Stimulated activated CD8-positive, alpha-beta memory T cell treated with anti-CD3 and anti-CD28 coated beads, Interleukin-7, amount 100 ng/mL, for 1 hour (primary cell): ENCODE results near the gene RHOJ.
"Not testable (repeated sequence)": the region's sequence is repeated elsewhere in the genome, so short reads cannot be mapped to it uniquely, and the experiment has no call there.

Experiments
- DNase-seq, 2 donors: peaks; one replicate each; pipeline ENCODE4 v3.0.0-alpha.2; 2020; ENCODE audit warnings: low read depth in 2 of 2

Gene RHOJ

DNA sequence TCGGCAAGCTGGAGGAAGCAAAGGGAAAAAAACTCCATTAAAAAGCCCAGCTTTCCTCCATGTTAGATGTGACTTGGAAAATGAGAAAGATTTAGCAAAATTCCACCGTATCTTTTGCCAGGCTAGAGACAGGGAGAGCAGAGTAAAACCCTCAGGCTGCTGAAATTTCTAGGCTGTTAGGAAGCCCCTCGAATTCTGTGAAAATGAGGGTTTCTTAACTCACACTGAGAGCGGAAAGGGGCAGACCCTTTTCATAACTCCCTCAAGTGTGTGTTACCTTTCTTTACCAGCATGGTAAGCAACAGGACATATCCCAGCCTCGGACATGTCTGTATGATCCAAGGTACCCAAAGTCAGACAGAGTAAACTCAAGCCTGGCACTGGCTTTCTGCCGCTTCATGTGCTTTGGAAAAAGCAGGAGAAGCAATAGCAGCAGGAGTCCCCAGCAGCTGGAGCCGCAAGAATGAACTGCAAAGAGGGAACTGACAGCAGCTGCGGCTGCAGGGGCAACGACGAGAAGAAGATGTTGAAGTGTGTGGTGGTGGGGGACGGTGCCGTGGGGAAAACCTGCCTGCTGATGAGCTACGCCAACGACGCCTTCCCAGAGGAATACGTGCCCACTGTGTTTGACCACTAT, at the start of gene RHOJ:
Gene RHOJ, plus strand, starts transcription at position 37 of the 637 bp plus-strand sequence. Its CDS starts 427 bp downstream, at position 464.
- no peak for DNase-seq

DNA sequence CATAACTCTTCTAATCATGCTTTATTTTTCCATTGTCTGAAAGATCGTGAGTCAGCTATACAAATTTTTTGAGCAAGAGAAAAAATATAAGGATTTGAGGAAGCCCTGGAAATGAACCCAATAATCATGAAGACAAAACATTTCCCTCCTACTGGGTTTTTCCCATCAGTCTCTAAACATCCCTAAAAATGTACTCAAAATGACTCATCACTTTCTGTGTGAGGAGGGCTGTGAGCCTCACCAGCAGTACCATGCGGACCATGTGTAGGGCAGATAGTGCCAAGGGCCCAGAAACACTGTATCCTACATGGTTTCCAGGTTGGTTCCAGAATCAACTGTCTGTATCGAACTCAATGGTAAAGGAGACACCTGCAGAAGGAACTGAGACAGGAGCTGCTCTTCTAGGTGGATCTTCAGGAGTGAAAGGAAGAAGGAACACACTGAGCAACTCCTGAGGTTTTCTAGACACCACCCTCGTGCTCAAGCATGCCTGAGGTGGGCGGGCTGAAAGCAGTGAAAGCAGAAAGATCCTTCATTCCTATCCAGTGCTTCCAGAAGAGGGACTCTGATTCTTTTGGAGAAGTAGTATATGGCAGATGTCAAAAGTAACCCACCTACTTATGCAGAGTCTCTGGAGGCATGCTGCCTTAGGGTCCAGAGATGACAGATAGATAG, 48.6 kb upstream of the RHOJ start:
- no peak for DNase-seq

DNA sequence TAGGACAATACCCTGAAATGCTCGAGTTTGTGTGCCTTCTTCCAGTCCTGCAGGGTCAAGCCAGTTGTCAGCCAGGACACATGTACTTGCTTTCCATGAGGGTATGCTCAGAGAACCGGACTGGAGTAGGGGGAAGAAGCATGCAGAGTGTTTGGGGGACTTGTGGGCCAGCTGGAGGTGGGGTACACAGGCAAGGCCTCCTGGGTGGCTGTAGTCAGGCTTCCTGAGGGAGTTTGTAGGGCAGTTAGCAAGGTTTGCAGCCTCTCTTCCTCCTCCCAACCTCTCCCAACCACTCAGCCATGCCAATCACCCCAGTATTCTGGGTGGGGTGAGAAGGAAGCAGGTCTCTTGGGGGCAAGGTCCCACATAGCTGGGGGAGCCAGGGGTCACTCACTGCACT, 47.0 kb upstream of the RHOJ start:
- DNase-seq, result no peak

DNA sequence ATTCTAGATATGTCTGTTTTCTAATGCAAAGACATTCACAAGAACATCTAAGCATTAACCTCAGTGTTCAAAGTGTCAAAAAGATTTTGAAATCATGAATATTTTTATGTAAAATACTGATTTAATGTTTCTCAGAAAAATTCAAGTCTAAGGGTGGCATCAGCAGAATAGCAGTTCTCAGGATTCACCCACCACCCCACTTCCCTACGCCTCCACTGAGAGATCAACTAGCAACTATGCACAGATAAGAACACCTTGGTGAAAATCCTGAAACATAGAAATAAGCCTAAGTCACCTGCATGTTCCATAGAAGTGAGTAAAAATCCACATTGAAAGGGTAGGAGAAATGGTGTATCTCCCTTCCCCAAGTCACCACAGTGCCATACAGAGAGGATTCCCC, 40.9 kb upstream of the RHOJ start:
- DNase-seq, result no peak

DNA sequence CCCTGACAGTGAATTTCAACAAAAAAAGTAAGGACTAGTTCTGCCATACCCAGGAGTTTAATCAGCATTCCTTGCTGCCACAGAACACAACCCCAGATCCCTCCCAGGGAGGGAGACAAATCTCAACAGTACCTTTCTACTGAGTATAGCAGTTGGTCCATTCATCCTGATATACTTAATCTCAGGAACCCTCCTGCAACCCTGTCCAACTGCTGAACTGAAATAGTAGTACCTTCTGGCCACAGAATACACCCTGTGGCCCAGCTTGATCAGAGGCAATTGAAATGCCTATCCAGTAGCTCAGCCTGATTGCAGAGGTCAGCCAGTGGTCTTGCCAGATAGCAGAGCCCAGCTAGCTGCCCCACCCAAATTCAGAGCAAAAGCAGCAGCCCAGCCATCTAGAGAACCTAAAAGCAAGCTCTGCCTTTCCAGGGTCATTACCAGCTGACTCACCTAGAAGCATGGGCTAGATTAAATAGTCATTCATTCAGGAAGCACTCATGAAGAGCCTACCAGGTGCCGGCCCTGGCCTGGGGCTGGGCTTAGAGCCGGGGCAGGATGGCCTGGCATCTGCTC, 40.0 kb upstream of the RHOJ start:
- DNase-seq, result no peak

DNA sequence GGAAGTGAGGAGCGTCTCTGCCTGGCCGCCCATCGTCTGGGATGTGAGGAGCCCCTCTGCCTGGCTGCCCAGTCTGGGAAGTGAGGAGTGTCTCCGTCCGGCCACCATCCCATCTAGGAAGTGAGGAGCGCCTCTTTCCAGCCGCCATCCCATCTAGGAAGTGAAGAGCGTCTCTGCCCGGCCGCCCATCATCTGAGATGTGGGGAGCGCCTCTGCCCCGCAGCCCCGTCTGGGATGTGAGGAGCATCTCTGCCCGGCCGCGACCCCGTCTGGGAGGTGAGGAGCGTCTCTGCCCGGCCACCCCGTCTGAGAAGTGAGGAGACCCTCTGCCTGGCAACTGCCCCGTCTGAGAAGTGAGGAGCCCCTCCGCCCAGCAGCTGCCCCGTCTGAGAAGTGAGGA, 39.0 kb upstream of the RHOJ start:
- not testable (repeated sequence) for DNase-seq

DNA sequence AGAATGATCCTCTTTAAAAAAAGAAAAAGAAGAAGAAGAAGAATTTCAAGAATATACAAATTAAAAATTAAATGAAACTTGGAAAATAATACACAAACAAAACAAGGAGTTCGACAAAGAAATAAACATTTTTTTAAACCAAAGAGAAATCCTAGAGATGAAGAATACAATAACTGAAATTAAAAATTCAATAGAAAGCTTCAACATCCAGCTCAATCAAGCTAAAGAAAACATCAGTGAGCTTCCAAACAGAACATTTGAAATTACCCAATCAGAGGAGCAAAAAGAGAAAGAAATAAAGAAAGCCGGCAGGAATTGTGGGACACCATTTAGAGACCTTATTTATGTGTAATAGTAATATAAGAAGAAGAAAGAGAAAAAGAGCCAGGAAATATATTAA, 37.2 kb upstream of the RHOJ start:
- no peak for DNase-seq

DNA sequence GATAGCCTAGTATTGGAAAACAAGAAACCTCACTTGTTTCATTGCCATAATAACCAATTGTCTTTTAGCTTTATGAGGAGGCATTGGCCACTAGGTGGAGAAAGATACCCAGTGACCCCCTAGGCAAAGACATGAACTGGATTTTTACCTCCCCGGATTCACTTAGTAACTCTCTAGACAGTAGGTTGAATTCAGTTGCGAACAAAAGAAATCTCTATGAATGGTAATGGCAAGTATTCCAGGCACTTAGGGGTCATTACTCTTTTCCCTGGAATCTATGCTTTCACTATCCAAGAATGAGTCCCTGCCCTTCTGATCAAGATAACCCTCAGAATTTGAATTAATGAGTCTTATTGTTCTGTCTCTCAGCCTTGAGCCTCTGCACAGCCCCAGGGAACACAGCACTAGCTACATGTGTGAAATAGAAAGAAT, 29.5 kb upstream of the RHOJ start:
- DNase-seq, result no peak

DNA sequence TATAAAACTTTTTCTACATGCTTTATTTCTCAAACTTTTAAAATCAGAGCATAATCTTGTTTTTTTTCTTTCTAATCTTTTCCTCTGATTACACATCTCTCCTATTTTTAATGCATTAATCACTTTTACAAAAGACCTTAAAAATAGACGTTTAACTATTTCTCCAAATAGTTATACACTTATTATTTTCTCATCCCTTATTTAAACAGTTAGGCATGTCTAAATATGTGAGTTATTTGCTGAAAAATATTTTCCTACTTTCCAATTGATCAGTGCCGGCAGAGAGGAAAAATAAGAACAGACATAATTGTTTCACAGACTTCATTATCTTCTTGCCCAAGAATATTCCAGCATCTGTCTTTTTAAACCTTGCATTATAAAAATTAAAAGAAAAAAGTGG, 28.7 kb upstream of the RHOJ start:
- DNase-seq, result no peak

DNA sequence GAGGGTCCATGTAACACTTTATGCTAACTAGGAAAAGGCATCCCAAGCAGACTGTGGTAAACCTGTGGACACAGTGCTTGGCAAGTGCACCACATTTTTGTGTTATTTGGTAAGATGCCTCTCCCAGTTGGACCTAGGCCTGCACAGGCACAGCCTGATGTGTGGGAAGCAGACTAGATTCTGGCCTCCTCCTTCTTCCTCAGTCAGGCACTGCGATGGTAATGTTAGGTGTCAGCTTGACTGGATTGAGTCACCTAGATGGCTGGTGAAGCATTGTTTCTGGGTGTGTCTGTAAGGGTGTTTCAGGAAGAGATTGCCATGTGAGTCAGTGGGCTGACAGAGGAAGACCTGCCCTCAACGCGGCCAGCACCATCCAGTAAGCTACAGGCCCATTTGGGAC, 25.3 kb upstream of the RHOJ start:
- no peak for DNase-seq

DNA sequence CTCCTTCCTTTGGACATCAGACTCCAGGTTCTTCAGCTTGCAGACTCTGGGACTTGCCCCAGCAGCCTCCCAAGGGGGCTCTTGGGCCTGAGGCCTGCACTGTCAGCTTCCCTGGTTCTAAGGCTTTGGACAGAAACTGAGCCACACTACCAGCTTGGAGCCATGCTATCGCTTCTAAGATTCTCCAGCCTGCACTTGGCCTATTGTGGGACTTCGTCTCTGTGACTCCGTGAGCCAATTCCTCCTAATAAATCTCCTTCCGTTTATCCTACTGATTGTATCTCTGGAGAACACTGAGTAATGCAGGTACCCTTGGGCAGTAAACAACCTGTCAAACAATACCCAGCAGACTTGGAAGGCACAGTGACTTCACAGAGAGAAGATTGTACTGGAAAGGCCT, 24.9 kb upstream of the RHOJ start:
- no peak for DNase-seq

DNA sequence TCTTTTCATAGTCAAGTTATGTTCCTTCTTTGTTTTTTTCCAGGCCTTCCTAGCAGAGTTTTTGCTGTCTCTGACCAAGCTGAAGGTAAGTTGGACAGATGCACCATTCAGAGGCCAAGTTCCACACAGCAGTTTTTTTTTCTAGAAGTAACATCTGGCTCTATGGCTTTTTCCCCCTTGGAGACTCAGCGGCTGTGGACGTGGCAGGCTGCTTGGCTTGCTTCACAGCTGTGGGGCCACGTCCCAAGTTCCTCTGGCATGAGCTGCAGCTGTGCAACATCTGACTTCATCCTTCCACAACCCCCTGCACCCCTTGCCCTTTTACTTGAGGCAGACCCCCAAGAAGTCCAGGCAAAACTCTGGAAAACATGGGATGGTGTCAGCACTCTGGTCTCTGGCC, 24.2 kb upstream of the RHOJ start:
- DNase-seq, result no peak

DNA sequence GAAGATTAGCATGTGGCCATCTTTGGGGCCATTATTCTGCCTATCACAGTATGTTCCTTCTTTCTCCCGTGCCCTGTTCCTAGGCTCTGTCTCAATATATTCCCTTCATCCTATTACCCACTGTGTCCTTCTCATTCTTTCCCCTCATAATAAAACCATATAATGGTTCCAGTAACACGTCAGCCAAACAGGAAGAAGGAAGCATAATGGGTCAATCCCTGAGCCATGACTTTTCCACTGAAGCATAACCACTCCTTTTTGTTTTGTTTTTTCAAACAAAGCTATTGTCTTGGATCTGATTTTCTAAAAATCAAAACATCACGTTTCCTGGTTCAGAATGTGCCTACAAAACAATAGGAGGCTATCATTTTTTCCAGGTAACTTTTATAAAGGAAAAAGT, 21.3 kb upstream of the RHOJ start:
- DNase-seq, result no peak

DNA sequence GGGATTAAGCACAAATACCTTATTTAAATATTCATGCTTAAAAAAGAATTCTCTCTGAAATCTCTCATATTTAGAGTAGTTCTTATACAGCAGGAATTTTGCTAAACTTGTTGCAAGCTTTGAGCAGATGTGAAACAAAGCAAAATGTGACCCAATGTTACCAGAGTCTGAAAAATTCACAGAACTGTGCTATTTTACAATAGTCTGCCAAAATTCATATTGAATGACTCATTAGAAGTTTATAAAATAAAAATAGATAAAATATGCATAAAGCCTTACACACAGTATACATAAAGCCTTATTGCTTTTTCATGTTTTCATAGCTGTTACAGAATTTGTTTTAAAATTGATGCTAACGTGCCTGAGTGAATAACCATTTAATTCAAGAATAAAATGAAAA, 17.8 kb upstream of the RHOJ start:
- no peak for DNase-seq

DNA sequence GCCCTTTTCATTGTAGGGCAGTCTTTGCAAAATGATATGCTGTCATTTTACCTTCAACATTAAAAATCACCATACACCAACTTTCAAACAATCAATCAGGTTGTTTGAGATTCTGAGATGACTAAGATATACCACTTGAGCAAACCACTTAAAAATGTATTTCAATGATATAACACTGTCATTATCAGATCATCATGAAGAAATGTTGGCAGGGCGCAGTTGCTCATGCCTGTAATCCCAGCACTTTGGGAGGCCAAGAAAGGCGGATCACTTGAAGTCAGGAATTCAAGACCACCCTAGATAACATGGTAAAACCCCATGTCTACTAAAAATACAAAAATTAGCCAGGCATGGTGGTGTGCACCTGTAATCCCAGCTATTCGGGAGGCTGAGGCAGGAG, 13.0 kb upstream of the RHOJ start:
- no peak for DNase-seq

DNA sequence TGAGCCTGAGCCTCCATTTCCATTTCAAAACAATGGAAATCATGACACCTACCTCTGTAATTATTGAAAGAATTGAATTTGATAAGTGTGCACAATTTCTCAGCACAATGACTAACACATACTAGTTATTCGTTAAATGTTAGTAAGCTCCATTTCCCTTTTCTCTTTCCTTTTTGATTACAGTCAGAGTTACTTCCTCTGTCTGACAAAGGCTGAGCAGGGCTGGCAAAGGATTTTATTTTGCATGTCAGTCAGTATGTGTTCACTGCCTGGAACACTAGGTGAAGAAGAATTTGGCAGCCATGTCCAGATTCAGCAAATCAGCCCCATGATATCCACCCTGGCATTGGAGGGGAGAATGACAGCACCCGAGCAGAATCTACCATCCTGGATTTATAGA, 12.2 kb upstream of the RHOJ start:
- DNase-seq, result no peak

DNA sequence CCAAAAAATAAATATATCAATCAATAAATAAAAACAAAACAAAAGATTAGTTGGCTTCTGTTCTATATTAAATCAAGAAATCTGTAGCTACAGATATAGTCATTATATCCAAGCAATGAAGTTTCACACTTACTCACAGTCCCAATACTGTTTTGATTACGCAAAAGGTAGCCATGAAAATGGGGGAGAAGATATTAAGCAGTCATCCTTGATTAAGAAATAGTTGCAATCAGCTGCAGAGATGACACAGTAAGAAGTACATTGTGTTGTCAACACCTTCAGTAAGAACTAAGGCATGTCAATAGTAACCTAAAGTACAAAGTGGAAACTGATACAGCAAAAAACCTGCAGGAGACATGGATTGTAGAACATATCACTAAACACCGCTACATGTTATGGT, 11.0 kb upstream of the RHOJ start:
- no peak for DNase-seq

DNA sequence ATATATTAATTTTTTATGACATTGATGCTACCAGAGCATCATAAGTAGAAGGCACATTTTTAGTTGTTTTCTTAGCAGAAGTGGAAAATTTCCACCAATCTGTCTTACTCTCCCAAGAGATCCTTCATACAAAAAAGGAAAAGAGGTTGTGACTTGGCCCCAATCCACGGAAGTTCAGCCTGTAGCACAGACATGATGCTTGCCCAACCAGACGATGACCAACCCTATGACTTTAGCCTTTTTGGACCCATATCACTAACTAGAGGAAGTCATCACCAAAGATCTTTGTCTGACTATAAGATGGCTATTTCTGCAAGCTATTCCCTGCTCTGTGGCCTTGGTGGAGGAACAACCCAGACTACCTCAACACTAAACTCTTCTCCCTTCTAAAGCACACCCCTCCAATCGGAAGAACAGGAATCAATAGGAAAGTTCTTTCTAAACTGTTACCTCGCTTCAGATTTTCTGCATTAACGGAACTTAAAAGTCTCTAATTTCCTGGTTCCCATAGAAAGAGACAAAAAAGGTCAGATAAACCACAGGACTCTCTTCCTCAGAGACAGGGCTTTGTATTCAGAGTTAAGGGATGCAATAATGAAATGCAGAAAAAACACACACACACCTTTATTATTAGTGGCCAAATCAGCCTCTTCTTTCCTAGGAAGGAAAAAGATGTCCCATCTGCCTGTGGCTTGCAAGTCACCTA, 4.1 kb upstream of the RHOJ start:
- DNase-seq, result no peak

DNA sequence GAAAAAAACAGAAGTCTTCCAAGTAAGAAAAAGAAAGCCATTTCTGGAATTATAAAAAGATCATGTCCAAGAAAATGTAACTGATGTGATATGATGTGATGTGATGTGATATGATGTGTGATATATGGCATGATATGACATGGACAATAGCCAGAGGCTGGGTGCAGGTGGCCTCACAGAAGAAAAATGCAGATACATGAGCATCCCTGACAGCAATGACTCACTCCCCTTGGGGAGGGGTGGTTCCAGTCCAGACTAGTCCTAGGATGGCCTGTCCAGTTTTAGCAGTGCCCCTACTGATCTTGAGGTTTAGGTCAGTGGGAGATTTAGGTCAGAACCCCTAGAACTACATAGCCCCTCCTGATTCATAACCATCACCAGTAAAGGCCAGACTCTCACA, 3.5 kb upstream of the RHOJ start:
- DNase-seq, result no peak

DNA sequence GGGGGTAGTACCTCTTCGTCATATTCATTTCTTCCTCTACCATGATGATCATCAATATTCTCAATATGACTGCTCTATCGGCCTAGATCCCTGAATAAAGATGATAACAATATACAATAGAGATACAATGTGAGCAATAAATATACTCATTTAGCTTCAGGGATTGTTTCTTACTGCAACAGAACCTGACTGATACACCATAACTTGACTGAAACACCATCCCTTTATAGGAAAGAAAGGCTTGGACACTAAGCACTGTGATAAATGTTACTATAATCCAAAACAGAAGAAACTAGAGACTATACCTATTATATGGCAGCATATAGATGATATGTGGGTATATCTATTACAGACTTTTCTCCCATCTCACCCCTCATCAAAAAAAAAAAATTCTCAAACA, 1.2 kb upstream of the RHOJ start:
- no peak for DNase-seq

DNA sequence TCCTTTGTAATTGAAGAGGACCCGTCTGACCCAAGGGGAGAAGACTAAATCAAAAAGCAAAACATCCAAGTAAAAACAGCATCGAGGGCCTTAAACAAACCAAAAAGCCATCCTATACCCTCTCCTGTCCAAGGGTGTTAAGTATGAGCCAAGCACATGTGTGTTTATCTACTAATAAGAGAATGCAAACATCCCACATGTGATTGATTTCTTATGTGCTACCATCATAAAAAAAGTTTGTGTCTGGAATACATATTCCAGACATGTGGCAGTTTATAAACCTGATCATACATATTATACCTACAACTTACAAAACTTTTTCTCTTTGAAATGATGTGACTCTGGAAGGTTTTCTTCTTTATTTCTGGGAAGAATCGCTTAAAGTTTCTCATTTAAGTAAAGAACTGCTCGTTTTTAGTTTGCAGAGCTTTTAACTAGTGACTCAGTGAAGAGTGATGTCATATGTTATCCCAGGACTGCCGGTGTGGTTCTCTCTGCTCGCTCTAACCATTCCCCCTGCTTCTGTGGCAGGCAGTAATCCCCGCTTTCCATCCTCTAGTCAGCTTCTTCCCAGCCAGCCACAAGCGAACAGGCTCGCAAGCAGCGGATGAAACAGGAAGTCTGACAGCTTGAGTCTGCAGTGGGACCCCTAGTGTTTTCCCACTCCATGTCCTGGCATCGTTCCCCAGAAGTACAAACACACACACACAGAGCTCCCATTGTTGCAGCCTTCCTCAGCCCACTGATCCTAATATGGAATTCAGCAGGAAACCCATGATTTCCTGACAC, 431 bp upstream of the RHOJ start:
- DNase-seq, result no peak

DNA sequence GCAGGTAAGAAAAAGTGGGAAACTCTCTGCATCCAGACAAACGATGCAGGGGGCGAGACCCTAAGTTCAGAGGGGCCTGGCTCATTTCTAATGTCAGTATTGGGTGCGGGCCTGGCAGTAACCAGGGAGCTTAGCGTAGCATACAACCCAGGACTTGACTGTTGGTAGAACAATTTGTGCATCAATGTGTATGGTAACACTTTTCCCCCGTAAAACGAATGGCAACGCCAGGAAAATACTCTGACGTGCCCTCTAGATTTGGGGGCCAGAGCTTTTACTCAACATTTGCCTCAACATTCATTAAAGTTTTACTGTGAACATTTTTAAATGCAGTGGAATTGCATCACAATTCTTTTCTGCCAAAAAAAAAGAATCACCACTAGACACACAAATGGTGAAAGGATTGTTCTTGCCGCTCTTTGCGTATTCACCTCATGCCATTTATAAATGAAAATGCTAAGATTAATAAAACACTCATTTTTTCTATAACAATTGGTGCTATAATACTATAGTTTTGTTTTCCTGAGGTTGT, 867 bp downstream of the RHOJ start:
- no peak for DNase-seq
